H1 (cell line): ENCODE data around the gene CCDC138. TPM values are rescaled to one million over a fixed set of nuclear protein-coding genes. Genes with fewer than 3 reads are reported as not detected.

ENCODE experiments used
- ASH2L ChIP-seq: fragments of 200-600, 300-600 bp; sonication (generic); IDR thresholded peaks from one replicate; pipeline ENCODE4 v1.7.1; 2017; ENCODE audit warnings: low read length
- SIRT6 ChIP-seq: IDR thresholded peaks from one replicate; pipeline ENCODE4 v1.7.1; 2012; ENCODE audit warnings: low read length, inconsistent platforms
- USF2 ChIP-seq: IDR thresholded peaks from 2 replicates; pipeline ENCODE4 v1.6.1; 2011; ENCODE audit warnings: low read length, improper control_type of control experiment
- polyA plus RNA-seq, 7 experiments: library from polyadenylated mRNA; depleted of rRNA in 3 of 7; stranded (reverse) in 5 of 7; unstranded in 2 of 7; fragments of >200 nt in 5 of 7; fragments of 200-250 nt in 2 of 7; gene quantifications; 1 replicate in 5 of 7; 2 replicates in 1 of 7; 4 replicates in 1 of 7; pipeline versions ENCODE4 v1.2.1 to v1.2.3, GENCODE V29; 2011 to 2013; ENCODE audit warnings: missing spikeins in 2 of 7, mixed read lengths in 2 of 7
- total RNA-seq: library from RNA; stranded (reverse); fragmentation: NEBNext Ultra II Directional; extraction: Animal tissue kit (Norgen Biotek cat#: 25700); gene quantifications from 2 replicates; pipeline ENCODE4 v1.2.1, GENCODE V29; 2021

Gene CCDC138
- total and polyA plus RNA-seq, 2 of the 8 experiments (the other 6 are each of a cell fraction or from before 2014, with no cell fraction given): 8.3 to 29.8 TPM

- TF ChIP-seq SIRT6: no peak
- TF ChIP-seq ASH2L: no peak
- no peak for TF ChIP-seq USF2
These were observed 91.7 kb downstream of the CCDC138 start (continued) for GRCh38 chr2:108878276-108878675.
